OCI-LY1 (cell line): ENCODE results near the gene TMEM238.

Experiments
- CTCF ChIP-seq: fragments of 200-600 bp; sonication (generic), shearing (Covaris generic); IDR thresholded peaks from 2 replicates; pipeline ENCODE4 v1.5.1; 2017; ENCODE audit warnings: mild to moderate bottlenecking, antibody characterized with exemption, low read length, moderate library complexity, mixed read lengths
- EZH2 ChIP-seq: fragments of 200-600 bp; sonication (generic), shearing (Covaris generic); IDR thresholded peaks from 2 replicates; pipeline ENCODE4 v1.8.0; 2017; ENCODE audit warnings: borderline replicate concordance, mixed run types, mild to moderate bottlenecking, antibody characterized with exemption, low read length, moderate library complexity, mixed read lengths

- no peak for TF ChIP-seq EZH2
- no peak for TF ChIP-seq CTCF
Observed at GRCh38 chr19:55368106-55368505, 16.0 kb downstream of the TMEM238 start.
